H9 (cell line): ENCODE measurements around the gene FASTKD2. TPM values are rescaled to one million over a fixed set of nuclear protein-coding genes. Genes with fewer than 3 reads are reported as not detected.

Experiments used
- DNase-seq: peaks from one replicate; pipeline ENCODE4 v3.0.0-alpha.2; 2017
- H2AFZ ChIP-seq: one replicate; pipeline ENCODE4 v1.6.1; 2013; ENCODE audit warnings: mild to moderate bottlenecking, low read length, control low read depth, moderate library complexity
- H2AK5ac ChIP-seq: 2 replicates; pipeline ENCODE4 v1.6.1; 2013; ENCODE audit warnings: low read length, control low read depth, mixed read lengths; ENCODE audit not compliant: insufficient read length
- H2BK120ac ChIP-seq: one replicate; pipeline ENCODE4 v1.6.1; 2013; ENCODE audit warnings: low read depth, mild to moderate bottlenecking, low read length, control low read depth, inconsistent platforms; ENCODE audit not compliant: poor library complexity, severe bottlenecking
- H2BK12ac ChIP-seq: 2 replicates; pipeline ENCODE4 v1.6.1; 2013; ENCODE audit warnings: low read length, control low read depth, mixed read lengths, low read depth; ENCODE audit not compliant: insufficient read length
- H2BK15ac ChIP-seq: 2 replicates; pipeline ENCODE4 v1.6.1; 2013; ENCODE audit warnings: low read depth, low read length, control low read depth
- H2BK20ac ChIP-seq: one replicate; pipeline ENCODE4 v1.6.1; 2013; ENCODE audit warnings: low read depth, mild to moderate bottlenecking, low read length, control low read depth, inconsistent platforms; ENCODE audit not compliant: poor library complexity, severe bottlenecking
- H2BK5ac ChIP-seq: 2 replicates; pipeline ENCODE4 v1.6.1; 2013; ENCODE audit warnings: low read length, control low read depth, mixed read lengths; ENCODE audit not compliant: insufficient read length
- H3K14ac ChIP-seq: 2 replicates; pipeline ENCODE4 v1.6.1; 2013; ENCODE audit warnings: low read length, control low read depth; ENCODE audit not compliant: insufficient read depth
- H3K18ac ChIP-seq: 2 replicates; pipeline ENCODE4 v1.6.1; 2013; ENCODE audit warnings: low read depth, mild to moderate bottlenecking, mixed read lengths, low read length, control low read depth; ENCODE audit not compliant: insufficient read length
- H3K23ac ChIP-seq: 2 replicates; pipeline ENCODE4 v1.6.1; 2013; ENCODE audit warnings: low read length, control low read depth, mixed read lengths, low read depth; ENCODE audit not compliant: insufficient read length
- H3K23me2 ChIP-seq: 2 replicates; pipeline ENCODE4 v1.6.1; 2013; ENCODE audit warnings: low read depth, mild to moderate bottlenecking, mixed read lengths, low read length, control low read depth; ENCODE audit not compliant: insufficient read length, poor library complexity, severe bottlenecking
- H3K27ac ChIP-seq: 2 replicates; pipeline ENCODE4 v1.5.1; 2013; ENCODE audit warnings: low read length, control low read depth, mixed read lengths, low read depth; ENCODE audit not compliant: insufficient read length
- H3K27me3 ChIP-seq: 2 replicates; pipeline ENCODE4 v1.6.1; 2013; ENCODE audit warnings: low read length, control low read depth, inconsistent platforms; ENCODE audit not compliant: insufficient read depth
- H3K4ac ChIP-seq: 2 replicates; pipeline ENCODE4 v1.6.1; 2013; ENCODE audit warnings: low read depth, mild to moderate bottlenecking, control low read depth, inconsistent platforms, low read length, moderate library complexity
- H3K4me1 ChIP-seq: 2 replicates; pipeline ENCODE4 v1.6.1; 2013; ENCODE audit warnings: low read length, control low read depth, inconsistent platforms; ENCODE audit not compliant: insufficient read depth
- H3K4me2 ChIP-seq: 2 replicates; pipeline ENCODE4 v1.6.1; 2013; ENCODE audit warnings: low read length, control low read depth, mixed read lengths; ENCODE audit not compliant: insufficient read length, insufficient read depth
- H3K56ac ChIP-seq: 2 replicates; pipeline ENCODE4 v1.6.1; 2013; ENCODE audit warnings: low read depth, mild to moderate bottlenecking, mixed read lengths, low read length, control low read depth; ENCODE audit not compliant: insufficient read length
- H3K79me1 ChIP-seq: 2 replicates; pipeline ENCODE4 v1.6.1; 2013; ENCODE audit warnings: low read depth, mild to moderate bottlenecking, moderate library complexity, low read length, control low read depth, inconsistent platforms; ENCODE audit not compliant: insufficient read depth, poor library complexity, severe bottlenecking
- H3K79me2 ChIP-seq: 2 replicates; pipeline ENCODE4 v1.6.1; 2013; ENCODE audit warnings: low read length, control low read depth, inconsistent platforms; ENCODE audit not compliant: insufficient read depth
- H3K9ac ChIP-seq: 2 replicates; pipeline ENCODE4 v1.6.1; 2013; ENCODE audit warnings: low read length, control low read depth, mixed read lengths; ENCODE audit not compliant: insufficient read length; ENCODE audit errors: extremely low read depth
- H3K9me3 ChIP-seq: one replicate; pipeline ENCODE4 v1.6.1; 2013; ENCODE audit warnings: low read depth, low read length, inconsistent platforms; ENCODE audit not compliant: control insufficient read depth
- H3T11ph ChIP-seq: one replicate; pipeline ENCODE4 v1.6.1; 2013; ENCODE audit warnings: mild to moderate bottlenecking, low read length, control low read depth, inconsistent platforms
- H4K20me1 ChIP-seq: one replicate; pipeline ENCODE4 v1.6.1; 2013; ENCODE audit not compliant: control insufficient read depth, insufficient read length, insufficient read depth
- H4K5ac ChIP-seq: 2 replicates; pipeline ENCODE4 v1.6.1; 2013; ENCODE audit warnings: low read depth, mild to moderate bottlenecking, mixed read lengths, low read length, control low read depth; ENCODE audit not compliant: insufficient read length
- H4K8ac ChIP-seq: replicated peaks from 2 replicates; pipeline ENCODE4 v1.6.1; 2013; ENCODE audit warnings: low read length, control low read depth, mixed read lengths, low read depth; ENCODE audit not compliant: insufficient read length
- H4K91ac ChIP-seq: 2 replicates; pipeline ENCODE4 v1.6.1; 2013; ENCODE audit warnings: low read depth, mild to moderate bottlenecking, moderate library complexity, mixed read lengths, low read length, control low read depth; ENCODE audit not compliant: insufficient read length
- H3K27ac Mint-ChIP-seq, 3 experiments: 2 replicates in 2 of 3; 3 replicates in 1 of 3; pipeline ENCODE4 v1.8.0; 2020 to 2021; ENCODE audit warnings: mixed read lengths in 3 of 3, mild to moderate bottlenecking in 1 of 3, moderate library complexity in 1 of 3
- H3K27me3 Mint-ChIP-seq: 2 replicates; pipeline ENCODE4 v1.8.0; 2021; ENCODE audit warnings: low read depth, mild to moderate bottlenecking, moderate library complexity, mixed read lengths
- H3K36me3 Mint-ChIP-seq, 3 experiments: 2 replicates in 2 of 3; 3 replicates in 1 of 3; pipeline ENCODE4 v1.8.0; 2020 to 2021; ENCODE audit warnings: low read depth in 3 of 3, mixed read lengths in 3 of 3; ENCODE audit not compliant: insufficient read depth in 1 of 3
- H3K4me1 Mint-ChIP-seq, 2 experiments: 2 replicates each; pipeline ENCODE4 v1.8.0; 2020; ENCODE audit warnings: mixed read lengths in 2 of 2
- H3K4me3 Mint-ChIP-seq, 2 experiments: 2 replicates in 1 of 2; 3 replicates in 1 of 2; pipeline ENCODE4 v1.8.0; 2020 to 2021; ENCODE audit warnings: mild to moderate bottlenecking in 2 of 2, mixed read lengths in 2 of 2, moderate library complexity in 1 of 2
- H3K9me3 Mint-ChIP-seq, 2 experiments: 2 replicates in 1 of 2; 3 replicates in 1 of 2; pipeline ENCODE4 v1.8.0; 2020; ENCODE audit warnings: mild to moderate bottlenecking in 2 of 2, mixed read lengths in 2 of 2, moderate library complexity in 1 of 2
- CTCF ChIP-seq: fragments of 200-600 bp; sonication (generic); conservative IDR thresholded peaks from 3 replicates; pipeline ENCODE4 v1.8.0; 2021; ENCODE audit warnings: antibody characterized with exemption, mild to moderate bottlenecking
- WGBS: extraction: QIAGEN DNeasy Blood & Tissue Kit; methylation state at CpG from one replicate; pipeline ENCODE4 v1.1.7; 2013; ENCODE audit warnings: missing lambda C conversion rate, low lambda C conversion rate, mixed read lengths; ENCODE audit not compliant: insufficient read length; ENCODE audit errors: extremely low coverage; 5-methylcytosine and 5-hydroxymethylcytosine counted together
- total RNA-seq: library from RNA; stranded (reverse); gene quantifications from 2 replicates; pipeline ENCODE4 v1.2.1, GENCODE V29; 2021

The FASTKD2 gene
- total RNA-seq, 1 experiment from 2014 or later = 39.2 TPM

GRCh38 chr2:206824087-206824618, 58.7 kb downstream of the FASTKD2 start:
- Histone ChIP-seq H2AFZ (no peak overlapping the region), H2BK5ac (no peak overlapping the region), H3K27me3 (no peaks in the 10 kb centered on the region), H3K4ac (no peak overlapping the region), H3K23ac (no peak overlapping the region), H3K23me2 (no peaks in the 10 kb centered on the region), H4K91ac (no peak overlapping the region), H3K9me3 (no peaks in the 10 kb centered on the region), H2AK5ac (no peak overlapping the region), H3K14ac (no peak overlapping the region), H2BK120ac (no peak overlapping the region), H4K8ac (no peak overlapping the region), H3K79me1 (no peaks in the 10 kb centered on the region), H4K20me1 (no peaks in the 10 kb centered on the region), H2BK15ac (no peak overlapping the region), H2BK20ac (no peak overlapping the region), H3K18ac (no peak overlapping the region), H3K27ac (no peak overlapping the region), H3K56ac (no peak overlapping the region), H3K79me2 (no peaks in the 10 kb centered on the region), H2BK12ac (no peak overlapping the region), H3K9ac (no peak overlapping the region), H4K5ac (no peak overlapping the region), H3K4me1 (peaks cover 4% of the 10 kb centered on the region; the same call in 1 of the 2 replicates), H3T11ph (no peak overlapping the region), H3K4me2 (no peak overlapping the region)
- WGBS = no CpG with 5 or more reads among the region's 1 CpG
- DNase-seq = no peak
- Mint-ChIP-seq H3K4me3 (no peak overlapping the region), H3K9me3 (no peaks in the 10 kb centered on the region), H3K36me3 (0 out of 7 replicates have a peak, but pooled peaks cover 0 to 2% (median 0%) of the 10 kb centered on the region in 3 experiments), H3K27me3 (no peaks in the 10 kb centered on the region), H3K27ac (no peak overlapping the region), H3K4me1 (peaks cover 4 to 7% of the 10 kb centered on the region in 2 experiments; a peak in 3 of 4 replicates)
- no peak for TF ChIP-seq CTCF
